Testis (tissue), 2 donors: Measurements from ENCODE around the gene TENM4.

ENCODE experiments used
- CTCF ChIP-seq, 3 experiments: fragments of 450-650 bp in 2 of 3; fragments of 200-600 bp in 1 of 3; sonication (generic) in 1 of 3; IDR thresholded peaks; one replicate each; pipeline ENCODE4 v1.5.1; 2016 to 2019; ENCODE audit warnings: antibody characterized with exemption in 3 of 3, mild to moderate bottlenecking in 2 of 3, moderate library complexity in 1 of 3
- POLR2A ChIP-seq: fragments of 450-650 bp; IDR thresholded peaks from one replicate; pipeline ENCODE4 v1.6.1; 2017; ENCODE audit warnings: antibody characterized with exemption, mild to moderate bottlenecking, moderate library complexity

GRCh38 chr11:79461144-79461543, 20.3 kb upstream of the TENM4 start:
- TF ChIP-seq CTCF (IDR thresholded peaks at IDR 0.05) (peak; percentile 23 to 57 (median 42)), POLR2A (no peak)
